Breast epithelium (tissue), 4 donors: ENCODE results near the gene KRTAP1-4. TPM values are rescaled to one million over a fixed set of nuclear protein-coding genes. Genes with fewer than 3 reads are reported as not detected.

Experiments
- DNase-seq, 2 donors: peaks; one replicate each; pipeline ENCODE4 v3.0.0-alpha.2; 2019; ENCODE audit warnings: low spot score in 2 of 2
- H3K27ac ChIP-seq, 2 donors: fragments of 200-600 bp; sonication (generic) in 1 of 2; one replicate each; pipeline ENCODE4 v1.5.1; 2016 to 2019; ENCODE audit warnings: mild to moderate bottlenecking in 1 of 2
- H3K27me3 ChIP-seq, 2 donors: fragments of 200-600 bp; sonication (generic) in 1 of 2; one replicate each; pipeline versions ENCODE4 v1.5.1 to v1.6.0; 2017 to 2019; ENCODE audit warnings: control low read depth in 1 of 2, mild to moderate bottlenecking in 1 of 2
- H3K36me3 ChIP-seq: fragments of 200-600 bp; one replicate; pipeline ENCODE4 v1.5.1; 2019
- H3K4me1 ChIP-seq, 2 donors: fragments of 200-600 bp; sonication (generic); one replicate each; pipeline ENCODE4 v1.5.1; 2016 to 2019; ENCODE audit warnings: control low read depth in 1 of 2
- H3K4me3 ChIP-seq, 3 donors: fragments of 200-600 bp; sonication (generic); 1 replicate in 2 of 3; 2 replicates in 1 of 3; pipeline ENCODE4 v1.5.1; 2016 to 2019; ENCODE audit warnings: mild to moderate bottlenecking in 3 of 3, moderate library complexity in 2 of 3
- H3K9me3 ChIP-seq, 2 donors: fragments of 200-600 bp; sonication (generic) in 1 of 2; one replicate each; pipeline ENCODE4 v1.5.1; 2016 to 2019; ENCODE audit warnings: control low read depth in 1 of 2
- CTCF ChIP-seq, 3 donors: fragments of 450-650 bp; IDR thresholded peaks; one replicate each; pipeline ENCODE4 v1.5.1; 2016 to 2017; ENCODE audit warnings: antibody characterized with exemption in 3 of 3, mild to moderate bottlenecking in 3 of 3, moderate library complexity in 3 of 3
- POLR2A ChIP-seq: fragments of 450-650 bp; IDR thresholded peaks from one replicate; pipeline ENCODE4 v1.6.1; 2016; ENCODE audit warnings: antibody characterized with exemption, mild to moderate bottlenecking, moderate library complexity
- POLR2AphosphoS5 ChIP-seq, 3 donors: sonication (generic); formaldehyde crosslinking; IDR thresholded peaks; one replicate each; pipeline ENCODE4 v1.6.1; 2017; ENCODE audit warnings: antibody characterized with exemption in 3 of 3
- intact Hi-C: fragments of 100-400 bp; cut with DNase I; formaldehyde crosslinking; loops from one replicate; pipeline ENCODE4 v1.15.1; 2023; ENCODE audit warnings: low total_unique reads
- total RNA-seq, 3 donors: library from RNA; depleted of rRNA; stranded (reverse); fragments of >200 nt; gene quantifications; one replicate each; pipeline ENCODE4 v1.1.0, GENCODE V29; 2016

KRTAP1-4 gene
- total RNA-seq, 3 donors from 2014 or later: not detected

GRCh38 chr17:40980596-40980995, 49.4 kb downstream of the KRTAP1-4 start:
- intact Hi-C loops: loop anchor here (5.0 kb wide), 1 partner anchor 122 kb away; the partner anchor contains the start of gene KRTAP4-16
- no peaks in the 10 kb centered on the region for H3K9me3 ChIP-seq
- H3K27me3 ChIP-seq: no peaks in the 10 kb centered on the region
- TF ChIP-seq CTCF (IDR thresholded peaks at IDR 0.05): no peak
- TF ChIP-seq POLR2A: no peak
- no peak for TF ChIP-seq POLR2AphosphoS5 (IDR thresholded peaks at IDR 0.05)
- no peak for DNase-seq
- H3K27ac ChIP-seq: peak overlapping the region; percentile 22 to 32
- peak overlapping the region in 1 of 3 donors; percentile 33 for H3K4me3 ChIP-seq
- no peaks in the 10 kb centered on the region for H3K36me3 ChIP-seq
- H3K4me1 ChIP-seq: no peaks in the 10 kb centered on the region

- Histone ChIP-seq H3K27me3 (no peaks in the 10 kb centered on the region), H3K27ac (no peak overlapping the region), H3K36me3 (no peaks in the 10 kb centered on the region), H3K9me3 (no peaks in the 10 kb centered on the region), H3K4me1 (no peaks in the 10 kb centered on the region), H3K4me3 (no peak overlapping the region)
- no peak for TF ChIP-seq POLR2AphosphoS5 (IDR thresholded peaks at IDR 0.05)
- no peak for TF ChIP-seq POLR2A
- TF ChIP-seq CTCF (IDR thresholded peaks at IDR 0.05): no peak
- DNase-seq: no peak
- intact Hi-C loops: loop anchor here (5.0 kb wide), 1 partner anchor 122 kb away; the partner anchor contains the start of gene KRTAP4-16
These were observed 49.9 kb downstream of the KRTAP1-4 start for GRCh38 chr17:40980117-40980516.

Other genes with a start within 250 kb of the KRTAP1-4 start
- not detected for gene KRT27, start 247.6 kb downstream of the KRTAP1-4 start, total RNA-seq
- not detected for gene KRT28, start 230.2 kb downstream of the KRTAP1-4 start, total RNA-seq
- gene KRT10, start 207.6 kb downstream of the KRTAP1-4 start, total RNA-seq: 10 to 100 TPM in 1 of 3 donors, 1 to 10 TPM in 2; 6.2 to 14.7 (median 7.6) TPM
- not detected for gene KRT12, start 163.0 kb downstream of the KRTAP1-4 start, total RNA-seq
- gene KRT20, start 145.0 kb downstream of the KRTAP1-4 start, total RNA-seq: 1 to 10 TPM in 1 of 3 donors, not detected in 2; 6.6 TPM
- 10 to 100 TPM in 2 of 3 donors, not detected in 1; 37.7 to 57.5 TPM for gene KRT23, start 92.5 kb downstream of the KRTAP1-4 start, total RNA-seq
- gene KRT39, start 63.2 kb downstream of the KRTAP1-4 start, total RNA-seq: not detected
- gene KRT40, start 45.9 kb downstream of the KRTAP1-4 start, total RNA-seq: under 1 TPM in 1 of 3 donors, not detected in 2; 0.29 TPM
- gene KRTAP3-3, start 36.0 kb downstream of the KRTAP1-4 start, total RNA-seq: not detected
- not detected for gene KRTAP3-2, start 30.3 kb downstream of the KRTAP1-4 start, total RNA-seq
- gene KRTAP3-1, start 21.1 kb downstream of the KRTAP1-4 start, total RNA-seq: not detected
- gene KRTAP1-5, start 3.0 kb downstream of the KRTAP1-4 start, total RNA-seq: not detected
- not detected for gene KRTAP1-3, start 4.7 kb upstream of the KRTAP1-4 start, total RNA-seq
- gene KRTAP1-1, start 11.3 kb upstream of the KRTAP1-4 start, total RNA-seq: not detected
- gene KRTAP2-1, start 17.1 kb upstream of the KRTAP1-4 start, total RNA-seq: not detected
- not detected for gene KRTAP2-2, start 25.0 kb upstream of the KRTAP1-4 start, total RNA-seq
- gene KRTAP2-3, start 29.9 kb upstream of the KRTAP1-4 start, total RNA-seq: not detected
- not detected for gene KRTAP2-4, start 35.7 kb upstream of the KRTAP1-4 start, total RNA-seq
- not detected for gene KRTAP4-7, start 54.0 kb upstream of the KRTAP1-4 start, total RNA-seq
- not detected for gene KRTAP4-8, start 67.9 kb upstream of the KRTAP1-4 start, total RNA-seq
- gene KRTAP4-16, start 72.0 kb upstream of the KRTAP1-4 start, total RNA-seq: not detected
- gene KRTAP4-9, start 75.2 kb upstream of the KRTAP1-4 start, total RNA-seq: not detected
- gene KRTAP4-11, start 88.2 kb upstream of the KRTAP1-4 start, total RNA-seq: not detected
- gene KRTAP4-12, start 94.0 kb upstream of the KRTAP1-4 start, total RNA-seq: not detected
- gene KRTAP4-6, start 110.3 kb upstream of the KRTAP1-4 start, total RNA-seq: not detected
- not detected for gene KRTAP4-5, start 119.6 kb upstream of the KRTAP1-4 start, total RNA-seq
- not detected for gene KRTAP4-4, start 130.6 kb upstream of the KRTAP1-4 start, total RNA-seq
- gene KRTAP4-3, start 138.0 kb upstream of the KRTAP1-4 start, total RNA-seq: not detected
- gene KRTAP4-2, start 148.0 kb upstream of the KRTAP1-4 start, total RNA-seq: not detected
- not detected for gene KRTAP4-1, start 154.7 kb upstream of the KRTAP1-4 start, total RNA-seq
- gene KRTAP9-1, start 159.7 kb upstream of the KRTAP1-4 start, total RNA-seq: not detected
- not detected for gene KRTAP9-2, start 196.5 kb upstream of the KRTAP1-4 start, total RNA-seq
- gene KRTAP9-3, start 202.3 kb upstream of the KRTAP1-4 start, total RNA-seq: not detected
- not detected for gene KRTAP9-8, start 207.8 kb upstream of the KRTAP1-4 start, total RNA-seq
- gene KRTAP9-4, start 219.5 kb upstream of the KRTAP1-4 start, total RNA-seq: not detected
- gene KRTAP9-9, start 225.2 kb upstream of the KRTAP1-4 start, total RNA-seq: not detected
- gene KRTAP9-6, start 235.2 kb upstream of the KRTAP1-4 start, total RNA-seq: not detected
- gene KRTAP9-7, start 245.5 kb upstream of the KRTAP1-4 start, total RNA-seq: not detected